Natural killer cell (primary cell): ENCODE results near the gene ISG20. TPM values are rescaled to one million over a fixed set of nuclear protein-coding genes. Genes with fewer than 3 reads are reported as not detected.

Source experiments
- ATAC-seq, 3 donors: fragments of 150-1000 bp in 2 of 3; fragments of 200-7000 bp in 1 of 3; cut with Tn5 transposase; 1 replicate in 1 of 3; 2 replicates in 2 of 3; pipeline ENCODE4 v1.10.0; 2021; ENCODE audit warnings: mild to moderate bottlenecking in 2 of 3, moderate library complexity in 2 of 3
- DNase-seq, 2 donors: peaks; one replicate each; pipeline versions ENCODE4 v3.0.0 to v3.0.0-alpha.2; 2013 to 2021; ENCODE audit warnings: mixed read lengths in 1 of 2
- H3K27ac ChIP-seq: one replicate; pipeline ENCODE4 v1.5.1; 2013; ENCODE audit warnings: mild to moderate bottlenecking, low read length
- H3K27me3 ChIP-seq: one replicate; pipeline ENCODE4 v1.6.1; 2013; ENCODE audit warnings: low read length; ENCODE audit not compliant: control insufficient read depth, insufficient read depth
- H3K36me3 ChIP-seq: one replicate; pipeline ENCODE4 v1.6.1; 2013; ENCODE audit warnings: low read length; ENCODE audit not compliant: control insufficient read depth, insufficient read depth
- H3K4me1 ChIP-seq: one replicate; pipeline ENCODE4 v1.6.1; 2013; ENCODE audit warnings: low read length; ENCODE audit not compliant: control insufficient read depth, insufficient read depth
- H3K4me3 ChIP-seq: one replicate; pipeline ENCODE4 v1.5.1; 2013; ENCODE audit warnings: low read length
- H3K9me3 ChIP-seq: one replicate; pipeline ENCODE4 v1.6.1; 2013; ENCODE audit warnings: low read length; ENCODE audit not compliant: control insufficient read depth, insufficient read depth
- H3K27ac Mint-ChIP-seq, 2 donors: one replicate each; pipeline ENCODE4 v1.8.0; 2022; ENCODE audit warnings: mild to moderate bottlenecking in 2 of 2, mixed read lengths in 2 of 2, moderate library complexity in 1 of 2
- H3K27me3 Mint-ChIP-seq, 2 donors: one replicate each; pipeline ENCODE4 v1.8.0; 2022; ENCODE audit warnings: low read depth in 2 of 2, mixed read lengths in 2 of 2
- H3K36me3 Mint-ChIP-seq: one replicate; pipeline ENCODE4 v1.8.0; 2022; ENCODE audit warnings: mixed read lengths
- H3K4me1 Mint-ChIP-seq, 2 donors: one replicate each; pipeline ENCODE4 v1.8.0; 2022; ENCODE audit warnings: mixed read lengths in 2 of 2
- H3K4me3 Mint-ChIP-seq: one replicate; pipeline ENCODE4 v1.8.0; 2022; ENCODE audit warnings: mild to moderate bottlenecking, moderate library complexity, mixed read lengths
- H3K9me3 Mint-ChIP-seq, 2 donors: one replicate each; pipeline ENCODE4 v1.8.0; 2022; ENCODE audit warnings: mixed read lengths in 2 of 2
- WGBS: methylation state at CpG from one replicate; pipeline ENCODE4 v1.1.7; 2013; ENCODE audit warnings: missing lambda C conversion rate; ENCODE audit not compliant: insufficient coverage; 5-methylcytosine and 5-hydroxymethylcytosine counted together
- intact Hi-C: fragments of 100-400 bp; cut with micrococcal nuclease; formaldehyde crosslinking; loops from one replicate; pipeline ENCODE4 v1.14.2; 2022
- total RNA-seq, 4 donors: library from RNA; stranded (reverse); fragments of 120-200 nt in 1 of 4; gene quantifications; one replicate each; pipeline versions ENCODE4 v1.2.3 to v1.2.4, GENCODE V29; 2013 to 2022
- TF ChIP-seq, protein P1 (sequence below): fragments of 200-600 bp; IDR thresholded peaks from one replicate; pipeline ENCODE4 v1.8.0; 2022; ENCODE audit warnings: antibody characterized with exemption

Gene ISG20
- total RNA-seq, 3 donors from 2014 or later (not counting 1 experiment from before 2014, with no cell fraction given) = 80.6 to 137 (median 116) TPM

GRCh38 chr15:88654430-88655102 is 15.8 kb downstream of the ISG20 start:
- H3K36me3 Mint-ChIP-seq = no peaks in the 10 kb centered on the region
- ATAC-seq (no peak), DNase-seq (peak in 1 of 2 donors; percentile 3)
- H3K9me3 Mint-ChIP-seq = no peaks in the 10 kb centered on the region
- H3K36me3 ChIP-seq = peaks cover 29% of the 10 kb centered on the region
- intact Hi-C loops = no loop called here
- no peak overlapping the region for H3K27ac ChIP-seq
- peaks cover 12 to 36% of the 10 kb centered on the region in 2 donors for H3K4me1 Mint-ChIP-seq
- peak overlapping the region in 1 of 2 donors; percentile 72 for H3K27ac Mint-ChIP-seq
- no peaks in the 10 kb centered on the region for H3K27me3 Mint-ChIP-seq
- TF ChIP-seq, protein P1, sequence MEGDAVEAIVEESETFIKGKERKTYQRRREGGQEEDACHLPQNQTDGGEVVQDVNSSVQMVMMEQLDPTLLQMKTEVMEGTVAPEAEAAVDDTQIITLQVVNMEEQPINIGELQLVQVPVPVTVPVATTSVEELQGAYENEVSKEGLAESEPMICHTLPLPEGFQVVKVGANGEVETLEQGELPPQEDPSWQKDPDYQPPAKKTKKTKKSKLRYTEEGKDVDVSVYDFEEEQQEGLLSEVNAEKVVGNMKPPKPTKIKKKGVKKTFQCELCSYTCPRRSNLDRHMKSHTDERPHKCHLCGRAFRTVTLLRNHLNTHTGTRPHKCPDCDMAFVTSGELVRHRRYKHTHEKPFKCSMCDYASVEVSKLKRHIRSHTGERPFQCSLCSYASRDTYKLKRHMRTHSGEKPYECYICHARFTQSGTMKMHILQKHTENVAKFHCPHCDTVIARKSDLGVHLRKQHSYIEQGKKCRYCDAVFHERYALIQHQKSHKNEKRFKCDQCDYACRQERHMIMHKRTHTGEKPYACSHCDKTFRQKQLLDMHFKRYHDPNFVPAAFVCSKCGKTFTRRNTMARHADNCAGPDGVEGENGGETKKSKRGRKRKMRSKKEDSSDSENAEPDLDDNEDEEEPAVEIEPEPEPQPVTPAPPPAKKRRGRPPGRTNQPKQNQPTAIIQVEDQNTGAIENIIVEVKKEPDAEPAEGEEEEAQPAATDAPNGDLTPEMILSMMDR = no peak
- H3K27me3 ChIP-seq = no peaks in the 10 kb centered on the region
- no peak overlapping the region for H3K4me3 Mint-ChIP-seq
- no peak overlapping the region for H3K4me3 ChIP-seq
- H3K9me3 ChIP-seq = no peaks in the 10 kb centered on the region
- WGBS = 96% methylated on average over 18 of the region's 18 CpGs
- H3K4me1 ChIP-seq = peaks cover 56% of the 10 kb centered on the region

DNA sequence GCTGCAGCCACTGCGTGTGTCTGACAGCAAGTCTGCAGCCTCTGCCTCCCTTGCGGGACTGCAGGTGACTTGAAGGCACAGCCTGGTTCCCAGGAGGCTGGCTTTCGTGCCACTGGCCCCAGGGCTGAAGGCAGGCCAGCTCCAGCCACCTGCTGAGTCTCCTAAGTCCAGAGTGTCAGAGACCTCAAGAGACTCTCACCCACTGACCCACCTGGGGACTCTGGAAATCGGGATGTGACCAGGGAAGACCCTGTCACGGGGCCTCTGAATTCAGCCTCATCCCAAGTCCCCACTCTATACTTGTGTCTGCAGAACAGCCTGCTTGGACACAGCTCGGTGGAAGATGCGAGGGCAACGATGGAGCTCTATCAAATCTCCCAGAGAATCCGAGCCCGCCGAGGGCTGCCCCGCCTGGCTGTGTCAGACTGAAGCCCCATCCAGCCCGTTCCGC is 16.3 kb downstream of the ISG20 start:
- Mint-ChIP-seq H3K4me3 (no peak overlapping the region), H3K4me1 (peaks cover 7 to 31% of the 10 kb centered on the region in 2 donors), H3K9me3 (no peaks in the 10 kb centered on the region), H3K36me3 (no peaks in the 10 kb centered on the region), H3K27ac (peak overlapping the region in 1 of 2 donors; percentile 72), H3K27me3 (no peaks in the 10 kb centered on the region)
- ATAC-seq (no peak), DNase-seq (peak in 1 of 2 donors; percentile 3)
- Histone ChIP-seq H3K4me1 (peaks cover 50% of the 10 kb centered on the region), H3K36me3 (peaks cover 29% of the 10 kb centered on the region), H3K27ac (no peak overlapping the region), H3K27me3 (no peaks in the 10 kb centered on the region), H3K9me3 (no peaks in the 10 kb centered on the region), H3K4me3 (no peak overlapping the region)
- TF ChIP-seq, protein P1 = no peak
- 97% methylated on average over 14 of the region's 14 CpGs for whole genome bisulfite sequencing
- intact Hi-C loops = no loop called here

GRCh38 chr15:88655800-88656488 is 17.1 kb downstream of the ISG20 start:
- no peak overlapping the region for H3K4me3 ChIP-seq
- peaks cover 25% of the 10 kb centered on the region for H3K36me3 ChIP-seq
- no peaks in the 10 kb centered on the region for H3K27me3 ChIP-seq
- DNase-seq (peak in 1 of 2 donors; percentile 52), ATAC-seq (no peak)
- no peaks in the 10 kb centered on the region for H3K9me3 Mint-ChIP-seq
- H3K4me3 Mint-ChIP-seq = no peak overlapping the region
- H3K36me3 Mint-ChIP-seq = no peaks in the 10 kb centered on the region
- no peaks in the 10 kb centered on the region for H3K9me3 ChIP-seq
- H3K27ac ChIP-seq = peak overlapping the region; percentile 36
- H3K27ac Mint-ChIP-seq = peak overlapping the region in 1 of 2 donors; percentile 72
- intact Hi-C loops = no loop called here
- peaks cover 44% of the 10 kb centered on the region for H3K4me1 ChIP-seq
- 74% methylated on average over 6 of the region's 8 CpGs for WGBS
- peaks cover 5 to 27% of the 10 kb centered on the region in 2 donors for H3K4me1 Mint-ChIP-seq
- TF ChIP-seq, protein P1 = no peak
- no peaks in the 10 kb centered on the region for H3K27me3 Mint-ChIP-seq
